Measurements from ENCODE around the gene LMAN2.
A peak's percentile ranks its signal among the peaks of the same experiment; 100 is the strongest.

The LMAN2 gene

DNA sequence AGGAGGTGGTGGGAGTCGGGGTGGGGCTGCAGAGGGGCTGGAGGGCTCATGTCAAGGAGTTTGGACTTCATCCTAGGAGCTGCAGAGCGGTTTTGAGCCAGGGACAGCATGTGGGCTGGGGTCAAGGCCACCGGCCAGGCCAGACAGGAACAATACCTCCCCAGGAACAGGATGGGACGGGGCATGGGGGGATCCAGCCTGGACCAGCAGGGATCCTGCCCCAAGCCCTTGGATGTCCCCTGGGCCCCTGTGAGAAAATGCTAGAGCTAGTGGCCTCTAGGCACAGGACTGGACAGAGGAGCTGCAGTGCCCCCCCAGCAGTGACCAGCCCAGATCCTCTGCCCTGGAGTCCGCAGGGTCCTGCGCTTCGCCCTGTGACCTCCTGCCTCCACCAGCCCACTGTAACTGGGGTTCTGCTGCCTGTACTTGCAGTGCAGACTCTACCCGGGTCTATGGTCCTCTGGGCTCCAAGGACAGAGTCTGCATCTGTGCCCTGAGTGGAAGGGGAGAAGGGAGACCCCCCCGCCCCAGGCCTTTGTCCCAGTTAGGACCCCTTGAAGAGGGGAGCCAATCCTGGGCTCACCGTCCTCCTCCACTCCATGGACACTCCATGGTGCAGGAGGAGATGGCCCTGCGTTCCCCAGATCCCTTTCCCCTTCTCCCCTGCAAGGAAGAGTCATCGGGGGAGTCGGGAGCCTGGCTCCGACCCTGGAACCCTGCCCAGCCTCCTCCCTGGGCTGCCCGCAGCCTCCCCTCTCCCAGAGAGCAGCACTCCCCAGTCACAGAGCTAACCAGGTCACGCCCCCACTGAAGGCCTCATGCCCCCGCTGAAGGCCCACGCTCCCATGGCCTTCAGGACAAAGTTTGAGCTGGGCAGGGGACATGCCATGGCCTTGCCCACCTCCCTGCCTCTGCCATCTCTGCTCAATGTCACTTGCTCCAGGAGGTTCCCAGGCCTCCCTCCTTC, 36.8 kb downstream of the LMAN2 start:
- Histone ChIP-seq H3K23ac (ENCODE audit: low read length) (no peak overlapping the region), H3K9ac (ENCODE audit: low read length) (no peak overlapping the region), H3K27me3 (ENCODE audit: insufficient read depth, low read length, poor library complexity) (no peaks in the 10 kb centered on the region), H2BK120ac (ENCODE audit: low read depth, low read length) (no peak overlapping the region), H3K79me1 (ENCODE audit: low read length) (no peaks in the 10 kb centered on the region), H3K18ac (ENCODE audit: low read length) (no peak overlapping the region), H2BK5ac (ENCODE audit: low read length) (no peak overlapping the region), H3K36me3 (ENCODE audit: control insufficient read depth, insufficient read depth, low read length) (no peaks in the 10 kb centered on the region), H3K79me2 (ENCODE audit: control insufficient read depth, insufficient read depth, low read length) (no peaks in the 10 kb centered on the region), H3K4ac (ENCODE audit: low read depth, low read length) (no peak overlapping the region), H3K27ac (ENCODE audit: low read depth, low read length) (no peak overlapping the region), H3K4me3 (ENCODE audit: low read length) (no peak overlapping the region), H4K8ac (ENCODE audit: low read depth, low read length) (no peak overlapping the region), H3K56ac (ENCODE audit: low read length) (no peak overlapping the region), H4K5ac (ENCODE audit: low read length) (no peak overlapping the region), H3K4me2 (ENCODE audit: low read length) (no peak overlapping the region), H3K4me1 (ENCODE audit: control insufficient read depth, low read depth, low read length) (peaks cover 4% of the 10 kb centered on the region), H2BK15ac (replicated peaks; ENCODE audit: low read depth) (no peak overlapping the region), H2AK5ac (ENCODE audit: low read length) (no peak overlapping the region)
- no peak for DNase-seq
- no CpG with 5 or more reads among the region's 18 CpGs for WGBS (ENCODE audit: extremely low coverage, insufficient coverage, low lambda C conversion rate)

- Histone ChIP-seq H3K9ac (ENCODE audit: low read length) (no peak overlapping the region), H2BK120ac (ENCODE audit: low read depth, low read length) (no peak overlapping the region), H2AK5ac (ENCODE audit: low read length) (no peak overlapping the region), H2BK5ac (ENCODE audit: low read length) (no peak overlapping the region), H3K56ac (ENCODE audit: low read length) (no peak overlapping the region), H2BK15ac (replicated peaks; ENCODE audit: low read depth) (no peak overlapping the region), H3K23ac (ENCODE audit: low read length) (no peak overlapping the region), H4K5ac (ENCODE audit: low read length) (no peak overlapping the region), H3K27ac (ENCODE audit: low read depth, low read length) (no peak overlapping the region), H3K4me1 (ENCODE audit: control insufficient read depth, low read depth, low read length) (peaks cover 4% of the 10 kb centered on the region), H3K18ac (ENCODE audit: low read length) (no peak overlapping the region), H3K79me2 (ENCODE audit: control insufficient read depth, insufficient read depth, low read length) (no peaks in the 10 kb centered on the region), H3K4me2 (ENCODE audit: low read length) (no peak overlapping the region), H3K36me3 (ENCODE audit: control insufficient read depth, insufficient read depth, low read length) (no peaks in the 10 kb centered on the region), H3K79me1 (ENCODE audit: low read length) (no peaks in the 10 kb centered on the region), H3K4me3 (ENCODE audit: low read length) (no peak overlapping the region), H3K4ac (ENCODE audit: low read depth, low read length) (no peak overlapping the region), H3K27me3 (ENCODE audit: insufficient read depth, low read length, poor library complexity) (no peaks in the 10 kb centered on the region), H4K8ac (ENCODE audit: low read depth, low read length) (no peak overlapping the region)
- no CpG with 5 or more reads among the region's 15 CpGs for WGBS (ENCODE audit: extremely low coverage, insufficient coverage, low lambda C conversion rate)
- no peak for DNase-seq
These were observed 37.8 kb downstream of the LMAN2 start for GRCh38 chr5:177313561-177314259.

DNA sequence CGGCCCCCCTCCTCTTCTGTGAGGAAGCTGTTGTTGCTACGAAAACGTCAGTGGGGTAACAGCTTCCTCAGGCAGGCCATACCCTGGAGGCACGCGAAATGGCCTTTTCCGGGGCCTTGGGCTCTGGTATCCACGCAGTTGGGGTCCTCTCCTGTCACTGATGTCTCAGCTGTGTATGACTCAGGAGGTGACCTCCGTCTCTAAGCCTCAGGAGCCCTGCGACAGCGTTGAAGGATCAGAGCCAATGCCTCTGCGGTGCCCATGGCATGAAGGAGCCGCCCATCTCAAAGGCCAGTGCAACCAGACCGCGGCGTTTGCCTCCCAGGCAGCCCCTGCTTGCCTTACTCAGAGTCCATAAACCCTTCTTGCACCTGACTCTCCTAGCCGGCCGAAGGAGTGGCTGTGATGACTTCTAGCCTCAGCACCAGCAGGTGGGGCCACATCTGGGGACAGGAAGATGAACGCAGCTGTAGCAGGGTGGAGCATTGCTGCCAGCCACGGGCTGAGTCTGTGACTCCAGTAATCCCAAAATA, 38.8 kb downstream of the LMAN2 start:
- Histone ChIP-seq H3K4me2 (ENCODE audit: low read length) (peak overlapping the region; percentile 80), H2BK120ac (ENCODE audit: low read depth, low read length) (no peak overlapping the region), H4K5ac (ENCODE audit: low read length) (no peak overlapping the region), H3K56ac (ENCODE audit: low read length) (peak overlapping the region; percentile 81), H3K27me3 (ENCODE audit: insufficient read depth, low read length, poor library complexity) (no peaks in the 10 kb centered on the region), H2BK5ac (ENCODE audit: low read length) (no peak overlapping the region), H2AK5ac (ENCODE audit: low read length) (no peak overlapping the region), H3K79me2 (ENCODE audit: control insufficient read depth, insufficient read depth, low read length) (no peaks in the 10 kb centered on the region), H3K4ac (ENCODE audit: low read depth, low read length) (no peak overlapping the region), H3K9ac (ENCODE audit: low read length) (peak overlapping the region; percentile 69), H3K79me1 (ENCODE audit: low read length) (no peaks in the 10 kb centered on the region), H3K27ac (ENCODE audit: low read depth, low read length) (no peak overlapping the region), H3K18ac (ENCODE audit: low read length) (no peak overlapping the region), H3K36me3 (ENCODE audit: control insufficient read depth, insufficient read depth, low read length) (no peaks in the 10 kb centered on the region), H3K4me3 (ENCODE audit: low read length) (no peak overlapping the region), H3K4me1 (ENCODE audit: control insufficient read depth, low read depth, low read length) (peaks cover 4% of the 10 kb centered on the region), H4K8ac (ENCODE audit: low read depth, low read length) (no peak overlapping the region), H3K23ac (ENCODE audit: low read length) (no peak overlapping the region), H2BK15ac (replicated peaks; ENCODE audit: low read depth) (no peak overlapping the region)
- no CpG with 5 or more reads among the region's 19 CpGs for WGBS (ENCODE audit: extremely low coverage, insufficient coverage, low lambda C conversion rate)
- DNase-seq, result peak; percentile 83

- Histone ChIP-seq H3K4ac (ENCODE audit: low read depth, low read length) (peak within 1 kb of the TSS; percentile 22), H3K9ac (ENCODE audit: low read length) (peak within 1 kb of the TSS; percentile 86), H3K56ac (ENCODE audit: low read length) (peak within 1 kb of the TSS; percentile 97), H3K36me3 (ENCODE audit: control insufficient read depth, insufficient read depth, low read length) (no peaks in the 10 kb centered on the region), H3K4me2 (ENCODE audit: low read length) (peak within 1 kb of the TSS; percentile 94), H2BK5ac (ENCODE audit: low read length) (no peak within 1 kb of the TSS), H4K5ac (ENCODE audit: low read length) (no peak within 1 kb of the TSS), H2BK15ac (replicated peaks; ENCODE audit: low read depth) (no peak within 1 kb of the TSS), H3K4me1 (ENCODE audit: control insufficient read depth, low read depth, low read length) (peaks cover 4% of the 10 kb centered on the region), H4K8ac (ENCODE audit: low read depth, low read length) (no peak within 1 kb of the TSS), H3K27ac (ENCODE audit: low read depth, low read length) (peak within 1 kb of the TSS; percentile 68), H3K27me3 (ENCODE audit: insufficient read depth, low read length, poor library complexity) (no peaks in the 10 kb centered on the region), H3K4me3 (ENCODE audit: low read length) (peak within 1 kb of the TSS; percentile 61), H3K23ac (ENCODE audit: low read length) (no peak within 1 kb of the TSS), H2AK5ac (ENCODE audit: low read length) (no peak within 1 kb of the TSS), H3K79me1 (ENCODE audit: low read length) (no peaks in the 10 kb centered on the region), H2BK120ac (ENCODE audit: low read depth, low read length) (no peak within 1 kb of the TSS), H3K79me2 (ENCODE audit: control insufficient read depth, insufficient read depth, low read length) (no peaks in the 10 kb centered on the region), H3K18ac (ENCODE audit: low read length) (no peak within 1 kb of the TSS)
- DNase-seq, result peak; percentile 99
- no CpG with 5 or more reads among the region's 78 CpGs for WGBS (ENCODE audit: extremely low coverage, insufficient coverage, low lambda C conversion rate)
These were observed 39.5 kb downstream of the LMAN2 start, which contains the start of gene MXD3 for GRCh38 chr5:177311723-177312648. Gene MXD3 (minus strand): TSS chr5:177311898. CDS start chr5:177311830, 68 bp downstream.

DNA sequence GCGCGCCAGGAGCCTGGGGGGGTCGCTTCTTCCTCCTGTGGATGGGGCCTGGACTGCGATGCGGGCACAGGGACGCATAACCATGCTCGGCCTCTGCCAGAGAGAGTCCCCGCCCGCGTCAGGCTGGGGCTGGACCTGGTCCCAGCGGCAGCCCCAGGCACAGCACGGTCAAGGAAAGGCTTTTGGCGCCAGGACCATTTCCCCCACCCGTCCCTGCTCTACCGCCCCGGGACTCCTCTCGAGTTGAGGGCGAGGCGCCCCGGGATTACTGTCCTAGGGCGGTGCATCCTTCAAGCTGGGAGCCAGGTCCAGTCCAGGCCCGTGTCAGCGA, 40.1 kb downstream of the LMAN2 start:
- H3K79me2 ChIP-seq (ENCODE audit: control insufficient read depth, insufficient read depth, low read length), result no peaks in the 10 kb centered on the region
- no peaks in the 10 kb centered on the region for H3K79me1 ChIP-seq (ENCODE audit: low read length)
- no peak overlapping the region for H2BK15ac ChIP-seq (replicated peaks; ENCODE audit: low read depth)
- no peaks in the 10 kb centered on the region for H3K36me3 ChIP-seq (ENCODE audit: control insufficient read depth, insufficient read depth, low read length)
- no peak overlapping the region for H3K23ac ChIP-seq (ENCODE audit: low read length)
- peaks cover 4% of the 10 kb centered on the region for H3K4me1 ChIP-seq (ENCODE audit: control insufficient read depth, low read depth, low read length)
- H2AK5ac ChIP-seq (ENCODE audit: low read length), result no peak overlapping the region
- WGBS (ENCODE audit: extremely low coverage, insufficient coverage, low lambda C conversion rate), result no CpG with 5 or more reads among the region's 23 CpGs
- peak overlapping the region; percentile 86 for H3K56ac ChIP-seq (ENCODE audit: low read length)
- peak overlapping the region; percentile 94 for H3K4me2 ChIP-seq (ENCODE audit: low read length)
- no peak overlapping the region for H2BK5ac ChIP-seq (ENCODE audit: low read length)
- H4K8ac ChIP-seq (ENCODE audit: low read depth, low read length), result no peak overlapping the region
- no peak overlapping the region for H2BK120ac ChIP-seq (ENCODE audit: low read depth, low read length)
- no peak overlapping the region for H3K27ac ChIP-seq (ENCODE audit: low read depth, low read length)
- no peak overlapping the region for H3K4ac ChIP-seq (ENCODE audit: low read depth, low read length)
- no peak overlapping the region for H4K5ac ChIP-seq (ENCODE audit: low read length)
- H3K4me3 ChIP-seq (ENCODE audit: low read length), result peak overlapping the region; percentile 61
- peak overlapping the region; percentile 79 for H3K9ac ChIP-seq (ENCODE audit: low read length)
- DNase-seq, result no peak
- no peak overlapping the region for H3K18ac ChIP-seq (ENCODE audit: low read length)
- no peaks in the 10 kb centered on the region for H3K27me3 ChIP-seq (ENCODE audit: insufficient read depth, low read length, poor library complexity)
